Stimulated activated CD4-positive, alpha-beta T cell treated with anti-CD3 and anti-CD28 coated beads, Interleukin-4, amount 100 ng/mL, for 48 hours (primary cell): Measurements from ENCODE around the gene RPS14.
"Not testable (repeated sequence)": the region's sequence is repeated elsewhere in the genome, so short reads cannot be mapped to it uniquely, and the experiment has no call there.

Experiments used
- DNase-seq, 2 donors: peaks; one replicate each; pipeline ENCODE4 v3.0.0-alpha.2; 2020; ENCODE audit warnings: low read depth in 2 of 2

Gene RPS14

GRCh38 chr5:150446088-150446487 is 3.5 kb downstream of the RPS14 start:
- DNase-seq = no peak

- DNase-seq = no peak
These were observed 4.8 kb downstream of the RPS14 start for GRCh38 chr5:150444770-150445169.

- DNase-seq = no peak
These were observed 6.1 kb downstream of the RPS14 start for GRCh38 chr5:150443242-150444075.

GRCh38 chr5:150442699-150443080 is 6.8 kb downstream of the RPS14 start:
- DNase-seq = no peak

GRCh38 chr5:150441813-150442698 is 7.5 kb downstream of the RPS14 start:
- no peak for DNase-seq

- DNase-seq = no peak
These were observed 8.4 kb downstream of the RPS14 start for GRCh38 chr5:150440948-150441812.

GRCh38 chr5:150438873-150439546 is 10.5 kb downstream of the RPS14 start:
- DNase-seq = no peak

GRCh38 chr5:150436141-150436680 is 13.3 kb downstream of the RPS14 start:
- peak; percentile 90 to 96 for DNase-seq

GRCh38 chr5:150434464-150434863 is 15.1 kb downstream of the RPS14 start:
- no peak for DNase-seq

GRCh38 chr5:150431574-150431973 is 18.0 kb downstream of the RPS14 start:
- DNase-seq = no peak

GRCh38 chr5:150431048-150431447 is 18.5 kb downstream of the RPS14 start:
- no peak for DNase-seq

GRCh38 chr5:150429410-150429873 is 20.1 kb downstream of the RPS14 start:
- no peak for DNase-seq

- DNase-seq = no peak
These were observed 20.6 kb downstream of the RPS14 start for GRCh38 chr5:150428978-150429377.

- DNase-seq = no peak
These were observed 21.2 kb downstream of the RPS14 start for GRCh38 chr5:150428106-150428876.

- DNase-seq = not testable (repeated sequence)
These were observed 23.4 kb downstream of the RPS14 start for GRCh38 chr5:150426165-150426564.

GRCh38 chr5:150422758-150423157 is 26.8 kb downstream of the RPS14 start:
- DNase-seq = no peak

GRCh38 chr5:150422075-150422474 is 27.5 kb downstream of the RPS14 start:
- no peak for DNase-seq

GRCh38 chr5:150419630-150420270 is 29.8 kb downstream of the RPS14 start:
- DNase-seq = no peak
